ENCODE measurements around the gene OBSL1. TPM values are rescaled to one million over a fixed set of nuclear protein-coding genes. Genes with fewer than 3 reads are reported as not detected.

Gene OBSL1
- total and polyA plus RNA-seq, 2 donors (not counting 3 experiments of a cell fraction or from before 2014, with no cell fraction given) = 16.7 to 20.7 TPM

GRCh38 chr2:219552382-219553167, 18.8 kb downstream of the OBSL1 start:
- Histone ChIP-seq H2AFZ (ENCODE audit: low read depth, low read length) (peak overlapping the region; percentile 80), H3K9ac (replicated peaks; ENCODE audit: extremely low read depth, insufficient read depth, low read length) (no peak overlapping the region), H3K9me1 (replicated peaks; ENCODE audit: control insufficient read depth, extremely low read depth, insufficient read depth, low read length) (no peaks in the 10 kb centered on the region), H3K4me1 (ENCODE audit: control insufficient read depth, extremely low read depth, insufficient read depth, low read length) (no peaks in the 10 kb centered on the region), H3K4me2 (ENCODE audit: insufficient read depth, low read length) (peak overlapping the region; percentile 61), H3K27ac (ENCODE audit: insufficient read depth, low read depth, low read length) (no peak overlapping the region), H3K9me3 (replicated peaks; ENCODE audit: control insufficient read depth, insufficient read depth, low read length) (no peaks in the 10 kb centered on the region), H3K79me2 (ENCODE audit: control insufficient read depth, insufficient read depth, low read length) (no peaks in the 10 kb centered on the region), H3K27me3 (ENCODE audit: control insufficient read depth in 2 of 2, insufficient read depth in 2 of 2, low read length in 2 of 2) (peaks cover 19 to 20% of the 10 kb centered on the region in 2 experiments), H3K4me3 (replicated peaks in 1 of 3; ENCODE audit: insufficient read depth in 1 of 3, low read depth in 1 of 3, low read length in 3 of 3) (peak overlapping the region in 2 of 3 experiments; percentile 13 to 40), H4K20me1 (replicated peaks; ENCODE audit: control insufficient read depth, extremely low read depth, insufficient read depth, low read length) (no peaks in the 10 kb centered on the region), H3K36me3 (ENCODE audit: control insufficient read depth in 2 of 2, extremely low read depth in 1 of 2, insufficient read depth in 2 of 2, low read length in 2 of 2) (no peaks in the 10 kb centered on the region)
- TF ChIP-seq EZH2 (IDR thresholded peaks at IDR 0.05; ENCODE audit: borderline replicate concordance, low read depth, low read length, severe bottlenecking) (peak; percentile 47), GATA2 (IDR thresholded peaks at IDR 0.05; ENCODE audit: insufficient read depth, insufficient read length, low read depth, low read length) (no peak)
- intact Hi-C loops (cut with micrococcal nuclease) (no loop called here), dilution Hi-C loops (cut with MboI; ENCODE audit: extremely low pct_ligation_motif_present, low sequenced_read_pairs) (no loop called here)
- peak; percentile 78 for DNase-seq (ENCODE audit: low read depth, low spot score)
- ChIA-PET CTCF (interaction anchor here (0.8 to 1.4 kb wide), 9 partner anchors 8 to 89 kb away, joined by 3 to 9 read pairs (median 5); partner anchors contain the start of genes CHPF, OBSL1 and TMEM198), POLR2A (no interaction called here)
- BruUV-seq (replicated peaks) = no TSS peak
- FAIRE-seq = peak; percentile 56

GRCh38 chr2:219551441-219552381, 19.6 kb downstream of the OBSL1 start:
- Histone ChIP-seq H3K4me2 (ENCODE audit: insufficient read depth, low read length) (no peak overlapping the region), H3K4me1 (ENCODE audit: control insufficient read depth, extremely low read depth, insufficient read depth, low read length) (no peaks in the 10 kb centered on the region), H3K9me1 (replicated peaks; ENCODE audit: control insufficient read depth, extremely low read depth, insufficient read depth, low read length) (no peaks in the 10 kb centered on the region), H2AFZ (ENCODE audit: low read depth, low read length) (peak overlapping the region; percentile 43), H4K20me1 (replicated peaks; ENCODE audit: control insufficient read depth, extremely low read depth, insufficient read depth, low read length) (no peaks in the 10 kb centered on the region), H3K79me2 (ENCODE audit: control insufficient read depth, insufficient read depth, low read length) (no peaks in the 10 kb centered on the region), H3K27ac (ENCODE audit: insufficient read depth, low read depth, low read length) (no peak overlapping the region), H3K4me3 (replicated peaks in 1 of 3; ENCODE audit: insufficient read depth in 1 of 3, low read depth in 1 of 3, low read length in 3 of 3) (no peak overlapping the region), H3K27me3 (ENCODE audit: control insufficient read depth in 2 of 2, insufficient read depth in 2 of 2, low read length in 2 of 2) (peaks cover 19 to 20% of the 10 kb centered on the region in 2 experiments), H3K9ac (replicated peaks; ENCODE audit: extremely low read depth, insufficient read depth, low read length) (no peak overlapping the region), H3K9me3 (replicated peaks; ENCODE audit: control insufficient read depth, insufficient read depth, low read length) (no peaks in the 10 kb centered on the region), H3K36me3 (ENCODE audit: control insufficient read depth in 2 of 2, extremely low read depth in 1 of 2, insufficient read depth in 2 of 2, low read length in 2 of 2) (no peaks in the 10 kb centered on the region)
- intact Hi-C loops (cut with micrococcal nuclease) = no loop called here
- no TSS peak for BruUV-seq (replicated peaks)
- FAIRE-seq = no peak
- peak; percentile 32 for TF ChIP-seq EZH2 (IDR thresholded peaks at IDR 0.05; ENCODE audit: borderline replicate concordance, low read depth, low read length, severe bottlenecking)
- TF ChIP-seq POLR2AphosphoS5 (IDR thresholded peaks at IDR 0.05; ENCODE audit: insufficient read depth, low read depth, low read length) = no peak
- CTCF ChIA-PET = interaction anchor here (0.8 to 1.8 kb wide), 11 partner anchors 8 to 88 kb away, joined by 3 to 14 read pairs (median 5); partner anchors contain the start of genes CHPF, OBSL1 and TMEM198
- dilution Hi-C loops (cut with MboI; ENCODE audit: extremely low pct_ligation_motif_present, low sequenced_read_pairs) = no loop called here
- DNase-seq (ENCODE audit: low read depth, low spot score) = no peak
- POLR2A ChIA-PET = no interaction called here

Measured in endothelial cell of umbilical vein (primary cell).